Measurements from ENCODE around the gene LYPD6B.
"Not testable (repeated sequence)": the region's sequence is repeated elsewhere in the genome, so short reads cannot be mapped to it uniquely, and the experiment has no call there.

LYPD6B gene

GRCh38 chr2:149221002-149221401 lies 182.5 kb downstream of the LYPD6B start:
- no peak for DNase-seq

- DNase-seq: no peak
These were observed 183.4 kb downstream of the LYPD6B start for GRCh38 chr2:149221898-149222297.

- no peak for DNase-seq
These were observed 185.1 kb downstream of the LYPD6B start for GRCh38 chr2:149223472-149224095.

- DNase-seq: no peak
These were observed 186.0 kb downstream of the LYPD6B start for GRCh38 chr2:149224543-149224942.

- DNase-seq: no peak
These were observed 186.9 kb downstream of the LYPD6B start for GRCh38 chr2:149225446-149225845.

GRCh38 chr2:149226790-149227189 lies 188.3 kb downstream of the LYPD6B start:
- no peak for DNase-seq

- DNase-seq: no peak
These were observed 197.4 kb downstream of the LYPD6B start for GRCh38 chr2:149235816-149236375.

- DNase-seq: no peak
These were observed 197.9 kb downstream of the LYPD6B start for GRCh38 chr2:149236410-149236809.

- no peak for DNase-seq
These were observed 207.7 kb downstream of the LYPD6B start for GRCh38 chr2:149246186-149246585.

GRCh38 chr2:149251436-149251835 lies 212.9 kb downstream of the LYPD6B start:
- DNase-seq: not testable (repeated sequence)

- not testable (repeated sequence) for DNase-seq
These were observed 218.4 kb downstream of the LYPD6B start for GRCh38 chr2:149256877-149257276.

GRCh38 chr2:149258531-149258930 lies 220.0 kb downstream of the LYPD6B start:
- no peak for DNase-seq

- DNase-seq: no peak
These were observed 220.6 kb downstream of the LYPD6B start for GRCh38 chr2:149259136-149259535.

GRCh38 chr2:149261692-149262091 lies 223.2 kb downstream of the LYPD6B start:
- DNase-seq: no peak

Data from CD4-positive, alpha-beta T cell treated with Interferon gamma for 1 hour (primary cell).